Neural progenitor cell (in vitro differentiated cells): Measurements from ENCODE around the gene WSCD2.

Experiments
- CTCF ChIP-seq: fragments of 200-600 bp; sonication (generic); IDR thresholded peaks from 2 replicates; pipeline ENCODE4 v1.5.1; 2017; ENCODE audit warnings: antibody characterized with exemption, mild to moderate bottlenecking
- EZH2phosphoT487 ChIP-seq: fragments of 200-600 bp; sonication (generic); IDR thresholded peaks from 2 replicates; pipeline ENCODE4 v1.6.1; 2017; ENCODE audit warnings: antibody characterized with exemption

DNA sequence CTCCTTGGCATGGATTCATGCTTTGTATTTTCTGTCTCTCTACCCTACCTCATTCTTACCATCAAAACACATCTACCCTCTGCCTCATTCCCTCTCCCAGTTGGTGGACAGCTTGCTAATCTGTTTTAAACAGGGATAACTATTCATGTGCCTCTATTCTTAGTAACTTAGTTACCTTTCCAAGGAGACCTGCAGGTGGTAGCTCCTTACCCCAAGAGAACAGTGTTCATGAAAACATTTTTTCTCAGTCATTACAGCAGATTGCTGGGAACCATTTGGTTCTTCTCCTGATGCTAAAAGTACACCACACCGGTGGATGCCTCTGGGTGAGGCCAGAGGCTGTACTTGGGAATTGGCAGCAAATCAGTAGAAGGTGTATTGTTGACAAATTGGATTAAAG lies 137.0 kb downstream of the WSCD2 start:
- no peak for TF ChIP-seq CTCF
- no peak for TF ChIP-seq EZH2phosphoT487
